ENCODE results near the gene IPO5.

- TF ChIP-seq POLR2A (IDR thresholded peaks at IDR 0.05; ENCODE audit: low read depth, low read length): no peak
- no peak for TF ChIP-seq RAD21 (IDR thresholded peaks at IDR 0.05; ENCODE audit: low read length)
- TF ChIP-seq CTCF (conservative IDR thresholded peaks at IDR 0.05; ENCODE audit: low read depth, low read length): no peak
- no peak for TF ChIP-seq MAFK (IDR thresholded peaks at IDR 0.05; ENCODE audit: low read depth, low read length)
- no peak for TF ChIP-seq ELK1 (IDR thresholded peaks at IDR 0.05; ENCODE audit: borderline replicate concordance, low read depth, low read length)
- TF ChIP-seq CEBPB (IDR thresholded peaks at IDR 0.05; ENCODE audit: low read depth, low read length): no peak
- no peak for TF ChIP-seq FOS (IDR thresholded peaks at IDR 0.05; ENCODE audit: low read depth, low read length)
- TF ChIP-seq RFX5 (IDR thresholded peaks at IDR 0.05; ENCODE audit: low read depth, low read length): no peak
- TF ChIP-seq SMC3 (IDR thresholded peaks at IDR 0.05; ENCODE audit: low read depth, low read length): no peak
Measured at GRCh38 chr13:97948041-97948440, 5.4 kb upstream of the IPO5 start.

Data from IMR-90 (cell line).